GM21367 (cell line): ENCODE data around the gene RIN2.

Source experiments
- ATAC-seq: cut with Tn5 transposase; IDR thresholded peaks from one replicate; pipeline ENCODE4 v1.9.1; 2021; ENCODE audit not compliant: unreplicated experiment

RIN2 gene, protein sequence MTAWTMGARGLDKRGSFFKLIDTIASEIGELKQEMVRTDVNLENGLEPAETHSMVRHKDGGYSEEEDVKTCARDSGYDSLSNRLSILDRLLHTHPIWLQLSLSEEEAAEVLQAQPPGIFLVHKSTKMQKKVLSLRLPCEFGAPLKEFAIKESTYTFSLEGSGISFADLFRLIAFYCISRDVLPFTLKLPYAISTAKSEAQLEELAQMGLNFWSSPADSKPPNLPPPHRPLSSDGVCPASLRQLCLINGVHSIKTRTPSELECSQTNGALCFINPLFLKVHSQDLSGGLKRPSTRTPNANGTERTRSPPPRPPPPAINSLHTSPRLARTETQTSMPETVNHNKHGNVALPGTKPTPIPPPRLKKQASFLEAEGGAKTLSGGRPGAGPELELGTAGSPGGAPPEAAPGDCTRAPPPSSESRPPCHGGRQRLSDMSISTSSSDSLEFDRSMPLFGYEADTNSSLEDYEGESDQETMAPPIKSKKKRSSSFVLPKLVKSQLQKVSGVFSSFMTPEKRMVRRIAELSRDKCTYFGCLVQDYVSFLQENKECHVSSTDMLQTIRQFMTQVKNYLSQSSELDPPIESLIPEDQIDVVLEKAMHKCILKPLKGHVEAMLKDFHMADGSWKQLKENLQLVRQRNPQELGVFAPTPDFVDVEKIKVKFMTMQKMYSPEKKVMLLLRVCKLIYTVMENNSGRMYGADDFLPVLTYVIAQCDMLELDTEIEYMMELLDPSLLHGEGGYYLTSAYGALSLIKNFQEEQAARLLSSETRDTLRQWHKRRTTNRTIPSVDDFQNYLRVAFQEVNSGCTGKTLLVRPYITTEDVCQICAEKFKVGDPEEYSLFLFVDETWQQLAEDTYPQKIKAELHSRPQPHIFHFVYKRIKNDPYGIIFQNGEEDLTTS

DNA sequence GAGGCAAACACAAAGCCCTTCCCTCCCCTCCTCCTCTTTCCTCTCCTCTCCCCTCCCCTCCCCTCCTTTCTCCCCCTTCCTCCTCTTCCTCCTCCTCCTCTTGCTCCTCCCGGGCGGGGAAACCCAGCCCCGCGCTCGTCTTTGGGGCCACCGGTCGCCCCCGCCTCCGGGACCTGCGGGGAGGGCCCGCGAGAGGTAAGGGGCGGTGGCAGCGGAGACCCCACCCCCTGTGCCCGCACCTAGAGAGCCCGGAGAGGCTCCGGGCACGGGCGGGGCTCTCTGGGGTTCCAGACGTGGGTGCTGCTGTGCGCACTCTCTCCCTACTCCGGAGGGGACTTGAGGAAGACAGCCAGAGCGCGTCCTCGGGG lies at the start of gene RIN2:
RIN2 (plus strand) TSS at position 126 of the 368 bp plus-strand sequence. CDS start 131,344 bp downstream, outside the sequence.
- ATAC-seq: no peak

DNA sequence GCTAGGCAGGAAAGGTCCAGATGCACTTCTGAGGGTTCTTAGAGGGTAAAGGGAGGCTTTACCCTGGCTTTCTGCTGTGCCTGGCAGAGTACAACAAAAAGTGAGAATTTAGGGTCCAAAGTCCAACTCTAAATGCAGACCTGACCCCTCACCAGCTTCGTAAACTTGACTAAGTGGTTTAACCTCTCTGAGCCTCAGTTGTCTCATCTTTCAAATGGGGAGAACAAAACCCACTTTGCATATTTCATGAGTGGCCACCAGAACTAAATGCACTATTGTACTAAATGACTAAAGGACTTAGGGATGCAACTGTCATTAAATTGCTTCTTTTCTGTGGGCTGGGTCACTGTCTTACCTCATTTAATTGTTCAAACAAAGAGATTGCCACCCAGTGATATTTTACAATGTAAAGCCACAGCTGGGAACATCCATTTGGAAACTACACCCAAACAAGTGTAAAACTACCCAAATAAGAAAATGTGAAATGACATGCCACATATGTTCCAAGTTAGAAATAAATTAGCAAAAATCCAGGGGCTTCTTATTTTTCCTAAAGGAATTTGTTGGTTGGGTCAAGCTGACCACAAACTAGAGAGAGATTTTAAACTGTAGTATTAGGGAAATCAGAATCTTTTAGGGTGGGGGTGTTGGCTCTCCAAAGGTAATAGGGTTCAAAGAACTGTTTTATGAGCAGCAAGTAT lies 48.3 kb upstream of the RIN2 start:
- ATAC-seq: no peak

DNA sequence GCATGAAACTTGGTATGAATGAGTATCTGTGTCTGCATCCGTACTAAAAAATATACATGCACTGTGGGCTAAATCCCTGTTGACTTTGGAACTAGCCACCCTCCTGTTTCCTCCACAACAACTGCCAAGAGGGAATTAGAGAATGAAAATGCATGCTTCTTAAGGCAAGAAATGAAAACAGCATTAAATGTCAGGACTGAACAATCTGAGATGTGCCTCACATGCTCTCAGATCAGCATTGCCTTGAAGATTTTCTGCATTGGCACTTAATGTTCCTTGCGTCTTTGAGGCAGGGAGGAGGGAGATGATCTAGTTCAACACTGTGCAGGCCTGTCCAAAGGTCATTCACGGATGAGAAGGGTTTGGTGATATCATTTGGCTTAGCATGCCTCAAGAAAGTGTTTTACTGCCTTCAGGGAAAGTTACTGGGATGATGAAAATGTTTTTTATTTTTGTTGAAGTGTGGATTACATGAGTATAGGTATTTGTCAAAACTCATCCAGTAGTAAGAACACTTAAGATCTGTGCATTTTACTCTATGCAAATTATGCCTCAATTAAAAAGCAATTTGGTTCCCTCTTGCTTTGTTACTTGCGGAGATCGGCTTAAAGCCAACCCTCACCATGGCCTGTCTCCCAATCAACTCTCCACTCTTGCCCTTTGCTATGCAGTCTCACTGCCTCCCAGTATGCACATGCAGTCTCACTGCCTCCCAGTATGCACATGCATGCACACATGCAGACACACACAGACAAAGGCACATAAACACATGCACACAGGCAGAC lies 47.5 kb upstream of the RIN2 start:
- ATAC-seq: no peak

DNA sequence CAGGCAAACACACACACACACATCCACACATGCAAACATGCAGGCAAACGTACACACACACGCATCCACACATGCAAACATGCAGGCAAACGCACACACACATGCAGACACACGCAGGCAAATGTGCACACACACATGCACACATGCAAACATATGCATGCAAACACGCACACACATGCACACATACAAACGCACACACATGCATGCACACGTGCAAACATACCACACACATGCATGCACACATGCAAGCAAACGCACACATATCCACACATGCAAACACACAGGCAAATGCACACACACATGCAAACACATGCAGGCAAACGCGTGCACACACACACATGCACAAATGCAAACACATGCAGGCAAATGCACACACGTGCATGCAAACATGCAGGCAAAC lies 46.9 kb upstream of the RIN2 start:
- no peak for ATAC-seq

DNA sequence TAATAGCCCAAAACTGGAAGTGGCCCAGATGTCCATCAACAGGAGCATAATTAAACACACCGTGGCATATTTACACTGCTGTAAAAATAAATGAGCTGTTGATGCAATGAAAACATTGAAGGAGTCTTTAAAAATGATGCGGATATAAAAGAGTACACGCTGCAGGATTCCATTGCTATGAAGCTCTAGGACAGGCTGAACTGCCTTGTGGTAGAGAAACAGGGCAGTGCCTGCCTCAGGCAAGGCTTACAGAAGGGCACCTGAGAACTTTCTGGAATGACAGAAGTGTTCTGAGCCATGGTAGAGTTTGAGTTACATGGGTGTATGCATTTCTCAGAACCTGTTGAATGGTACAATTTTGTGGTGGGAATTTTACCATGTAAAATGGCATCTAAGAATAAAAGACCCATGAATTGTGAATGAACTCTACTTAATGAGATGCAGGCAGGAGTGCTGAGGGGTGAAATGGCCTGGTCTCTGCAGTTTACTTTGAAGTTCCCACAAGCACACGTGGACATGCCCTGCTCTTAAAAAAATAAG lies 45.3 kb upstream of the RIN2 start:
- ATAC-seq: no peak

DNA sequence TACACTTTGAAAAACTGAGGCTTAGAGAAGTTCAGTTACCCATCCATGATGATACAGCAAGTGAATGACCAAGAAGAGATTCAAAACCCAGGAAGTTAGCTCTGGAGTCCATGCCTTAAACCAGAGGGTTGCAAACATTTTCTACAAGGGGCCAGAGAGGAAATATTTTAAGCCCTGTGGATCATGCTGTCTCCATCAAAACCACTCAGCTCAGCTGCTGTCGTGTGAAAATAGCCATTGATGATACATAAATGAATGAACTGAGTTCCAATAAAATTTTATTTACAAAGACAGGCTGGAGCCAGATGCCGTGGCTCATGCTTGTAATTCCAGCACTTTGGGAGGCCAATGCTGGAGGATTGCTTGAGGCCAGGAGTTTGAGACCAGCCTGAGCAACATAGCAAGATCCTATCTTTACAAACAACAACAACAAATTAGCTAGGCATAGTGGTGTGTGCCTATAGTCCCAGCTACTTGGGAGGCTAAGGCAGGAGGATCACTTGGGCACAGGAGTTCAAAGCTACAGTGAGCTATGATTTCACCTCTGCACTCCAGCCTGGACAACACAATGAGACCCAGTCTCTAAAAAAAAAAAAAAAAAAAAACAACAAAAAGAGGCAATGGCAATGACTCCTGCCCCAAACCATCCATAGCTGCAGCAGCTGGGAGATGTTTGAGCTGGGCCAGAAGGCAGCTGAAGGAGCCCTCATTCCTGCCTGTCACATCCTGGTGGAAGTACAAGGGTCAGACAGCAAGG lies 44.1 kb upstream of the RIN2 start:
- ATAC-seq: no peak

DNA sequence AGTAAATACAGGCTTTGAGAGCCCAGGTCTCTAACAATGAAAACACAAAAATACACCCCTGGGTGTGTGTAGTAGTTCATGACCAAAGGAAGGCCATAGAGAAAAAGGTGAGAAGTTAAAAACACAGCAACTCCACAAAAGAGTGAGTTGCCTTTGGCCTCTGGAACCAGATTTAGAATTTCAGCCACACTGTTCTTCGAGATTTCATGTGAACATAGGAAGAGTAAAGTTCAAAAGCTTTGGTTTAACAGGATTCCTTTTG lies 43.5 kb upstream of the RIN2 start:
- ATAC-seq: no peak

DNA sequence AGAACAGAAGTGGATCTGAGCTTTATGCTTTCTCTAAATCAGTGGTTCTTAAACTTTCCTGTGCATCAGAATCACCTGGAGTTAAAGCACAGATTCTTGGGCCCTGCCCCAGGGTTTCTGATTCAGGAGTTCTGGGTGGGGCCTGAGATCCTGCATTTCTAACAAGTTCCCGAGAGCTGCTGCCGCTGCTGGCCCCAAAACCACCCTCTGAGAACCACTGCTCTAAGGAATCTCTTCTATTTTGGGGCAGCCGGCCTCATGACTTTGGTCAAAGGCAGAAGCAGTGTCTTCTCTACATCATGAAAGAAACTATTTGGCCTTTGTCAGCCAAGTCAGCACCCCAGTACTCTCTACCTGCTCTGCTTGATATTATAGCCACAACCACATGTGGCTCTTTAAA lies 42.1 kb upstream of the RIN2 start:
- ATAC-seq: no peak

DNA sequence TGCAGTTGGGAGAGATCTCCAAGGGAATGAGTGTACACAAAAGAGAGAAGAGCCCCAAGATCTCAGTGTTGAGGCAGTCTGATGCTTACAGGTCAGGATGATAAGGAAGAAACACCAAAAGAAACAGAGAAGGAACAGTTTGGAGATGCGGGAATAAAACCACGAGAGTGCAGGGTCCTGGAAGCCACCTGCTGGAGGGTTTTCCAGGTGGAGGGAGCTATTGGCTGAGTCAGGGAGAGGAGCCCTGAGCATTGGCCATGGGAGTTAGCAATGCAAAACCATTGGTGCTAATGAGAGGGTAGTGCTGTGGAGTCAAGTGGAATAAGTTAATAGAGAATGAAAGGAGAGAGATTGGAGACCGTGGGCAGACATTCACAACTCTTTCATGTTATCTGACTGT lies 39.2 kb upstream of the RIN2 start:
- no peak for ATAC-seq

DNA sequence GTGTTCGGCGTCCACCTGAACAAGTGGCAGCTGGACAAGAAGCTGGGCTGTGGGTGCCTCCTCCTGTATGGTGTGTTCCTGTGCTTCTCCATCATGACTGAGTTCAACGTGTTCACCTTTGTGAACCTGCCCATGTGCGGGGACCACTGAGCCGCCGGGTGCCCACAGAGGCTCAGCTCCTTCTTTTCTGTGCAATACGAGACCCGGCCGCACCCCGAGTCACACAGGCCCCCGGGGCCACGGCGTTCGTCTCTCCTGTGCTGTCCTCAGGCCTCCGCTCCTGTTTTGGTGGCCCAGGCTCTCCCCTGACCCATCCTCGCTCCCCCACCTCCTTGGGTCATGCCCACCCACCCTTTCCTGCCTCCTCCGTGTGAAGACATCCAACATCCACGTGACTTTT lies 37.1 kb upstream of the RIN2 start:
- no peak for ATAC-seq

DNA sequence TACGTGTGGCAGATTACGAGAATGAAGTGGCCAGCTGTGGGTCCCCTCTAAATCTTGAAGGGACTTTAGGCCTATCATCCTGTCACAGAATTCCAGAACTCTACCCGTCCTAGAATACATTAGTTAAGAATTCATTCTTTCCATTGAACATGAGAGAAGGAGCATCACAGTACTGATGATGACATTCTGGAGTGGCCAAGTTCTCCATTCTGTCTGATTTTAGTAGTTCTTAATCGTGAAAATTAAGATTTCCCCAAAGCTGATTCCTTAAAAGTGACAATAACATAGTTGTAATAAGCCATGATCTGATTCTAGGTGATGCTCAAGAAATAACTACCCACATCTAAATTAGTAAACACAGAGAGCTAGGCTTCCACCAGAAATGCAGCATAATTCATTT lies 35.0 kb upstream of the RIN2 start:
- ATAC-seq: no peak

DNA sequence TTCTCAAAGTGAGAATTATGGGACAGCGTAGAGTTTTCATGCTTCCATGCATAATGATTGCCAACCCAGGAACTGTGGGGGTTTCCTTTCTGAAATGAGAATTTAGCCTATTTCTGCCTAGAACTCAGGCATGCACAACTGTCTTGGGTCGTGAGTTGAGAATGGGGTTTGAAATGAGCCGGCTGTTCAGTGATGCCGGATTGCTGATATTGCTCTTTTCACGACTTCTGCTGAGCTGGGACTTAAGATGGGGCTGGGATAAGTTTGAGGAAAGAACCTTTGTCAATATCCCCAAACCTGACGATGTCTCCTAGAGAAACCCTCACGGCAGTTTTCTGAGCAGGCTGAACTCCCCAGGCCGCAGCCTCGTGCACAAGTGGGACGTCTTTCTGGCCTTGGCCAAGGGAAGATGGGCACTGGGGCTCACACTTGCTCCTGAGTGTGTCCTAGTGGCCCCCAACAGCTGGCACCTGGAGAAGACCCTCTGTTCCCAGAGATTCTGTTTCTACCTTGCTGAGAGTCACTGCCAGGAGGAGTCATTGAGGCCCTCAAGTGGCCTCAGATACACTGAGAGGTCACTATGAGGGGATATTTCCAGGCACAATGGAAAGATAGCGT lies 34.1 kb upstream of the RIN2 start:
- no peak for ATAC-seq

DNA sequence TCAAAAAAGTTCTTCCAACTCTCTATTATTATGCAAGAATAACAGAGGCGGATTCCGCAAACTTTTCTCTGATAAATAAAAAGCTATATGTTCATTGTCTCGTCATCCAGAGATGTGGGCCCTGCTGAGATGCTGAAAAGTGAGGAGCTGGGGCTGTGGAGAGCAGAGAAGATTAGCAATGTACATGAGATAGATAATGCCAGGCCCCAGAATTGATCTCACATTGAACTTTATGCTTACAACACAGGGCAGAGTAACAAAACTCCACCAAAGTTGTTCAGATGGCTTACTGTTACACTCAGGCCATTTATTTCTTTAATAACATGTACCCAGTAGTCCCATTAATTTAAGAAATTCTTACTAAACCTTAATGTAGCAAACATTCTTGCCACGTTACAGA lies 32.7 kb upstream of the RIN2 start:
- no peak for ATAC-seq

DNA sequence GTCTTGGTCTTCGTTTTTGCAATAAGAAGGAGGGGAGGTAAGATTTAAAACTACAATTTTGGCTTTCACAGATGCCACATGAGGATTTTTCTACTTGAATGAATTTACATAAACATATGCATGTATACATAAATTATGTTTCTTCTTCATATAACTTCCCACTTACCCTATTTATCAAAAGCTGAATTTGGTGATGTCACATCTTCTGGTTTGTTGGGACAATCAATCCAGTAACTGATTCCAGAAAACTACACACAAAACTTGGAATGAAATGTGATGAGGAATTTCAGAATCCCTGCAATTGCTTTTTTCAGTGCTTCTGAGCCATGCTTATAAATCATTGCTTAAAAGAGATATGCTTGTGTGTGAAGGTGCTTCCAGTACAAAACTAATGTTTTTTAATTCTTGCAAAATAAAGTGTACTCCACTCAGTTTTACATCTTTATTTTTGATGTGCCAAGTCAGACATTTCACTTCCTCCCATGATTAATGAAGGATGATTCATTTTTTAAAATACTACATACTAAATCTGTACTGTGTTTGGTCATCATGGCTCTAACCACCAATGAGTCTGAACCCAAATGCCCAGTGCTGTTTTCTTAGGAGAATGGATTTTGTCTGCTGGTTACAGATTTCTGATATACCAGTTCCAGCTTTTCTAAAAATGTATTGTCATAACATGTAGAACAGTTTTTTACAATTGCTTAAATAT lies 32.1 kb upstream of the RIN2 start:
- ATAC-seq: no peak

DNA sequence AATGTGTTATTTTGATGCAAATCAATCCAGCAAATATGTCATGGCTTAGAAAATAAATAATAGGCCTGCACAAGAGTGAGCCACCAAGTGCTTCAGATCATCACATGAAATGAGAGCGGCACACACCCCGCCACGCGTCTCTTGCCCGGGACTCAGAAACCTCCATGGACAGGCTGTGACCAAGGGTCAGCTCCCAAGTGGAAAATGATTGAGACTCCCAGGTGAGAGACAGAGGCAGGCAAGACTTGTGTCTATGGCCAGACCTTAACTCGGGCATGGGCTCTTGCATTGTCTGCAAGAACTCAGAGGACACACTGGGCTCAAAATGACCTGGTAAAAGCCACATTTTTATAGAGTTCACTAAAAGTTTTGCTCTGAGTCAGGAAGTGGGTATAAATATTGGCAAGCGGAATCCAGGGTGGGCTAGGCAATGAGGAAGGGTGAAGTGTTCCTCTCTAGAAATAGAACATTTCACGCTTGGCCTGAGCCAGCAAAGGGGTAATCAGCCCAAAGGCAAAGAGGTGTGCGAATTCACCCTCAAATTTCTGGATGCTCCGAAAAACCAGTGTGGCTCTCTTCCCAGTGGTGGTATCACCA lies 30.7 kb upstream of the RIN2 start:
- ATAC-seq: no peak

DNA sequence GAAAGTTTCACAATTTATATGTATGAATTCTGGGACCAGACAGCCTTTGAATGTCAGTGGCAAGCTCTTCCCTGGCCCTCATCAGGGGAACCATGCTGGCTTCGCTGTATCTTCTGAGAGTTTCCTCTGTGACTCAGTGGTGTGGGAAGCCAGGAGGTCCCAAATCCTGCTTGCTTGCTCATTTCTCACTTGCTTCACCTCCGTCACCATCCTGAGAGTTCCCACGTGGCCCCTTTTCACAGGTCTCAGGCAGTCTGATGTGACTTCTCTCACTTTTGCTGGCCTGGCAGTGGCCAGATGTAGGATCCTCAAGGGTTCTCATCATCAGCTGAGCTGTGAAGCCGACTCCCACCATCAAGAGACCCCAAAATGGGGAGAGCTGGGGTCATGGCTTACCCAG lies 28.4 kb upstream of the RIN2 start:
- no peak for ATAC-seq

DNA sequence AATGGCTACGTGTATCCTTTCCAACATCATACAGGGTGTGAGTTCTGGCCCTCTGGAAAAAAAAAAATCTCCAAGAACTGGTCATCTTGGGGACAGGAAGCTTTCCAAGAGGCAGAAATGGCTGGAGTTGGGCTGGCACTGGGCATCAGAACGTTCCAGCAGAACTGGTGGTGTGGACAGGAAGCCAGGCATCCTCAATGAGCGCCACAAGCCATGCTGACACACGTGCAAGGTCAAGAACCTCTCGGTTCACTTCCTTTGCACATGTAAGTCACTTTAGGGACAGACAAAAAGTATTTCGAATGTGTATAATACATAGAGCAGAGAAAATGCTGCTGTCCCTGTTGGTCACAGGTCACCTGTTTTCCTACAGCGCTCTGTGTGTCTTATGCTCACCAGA lies 27.4 kb upstream of the RIN2 start:
- ATAC-seq: no peak

DNA sequence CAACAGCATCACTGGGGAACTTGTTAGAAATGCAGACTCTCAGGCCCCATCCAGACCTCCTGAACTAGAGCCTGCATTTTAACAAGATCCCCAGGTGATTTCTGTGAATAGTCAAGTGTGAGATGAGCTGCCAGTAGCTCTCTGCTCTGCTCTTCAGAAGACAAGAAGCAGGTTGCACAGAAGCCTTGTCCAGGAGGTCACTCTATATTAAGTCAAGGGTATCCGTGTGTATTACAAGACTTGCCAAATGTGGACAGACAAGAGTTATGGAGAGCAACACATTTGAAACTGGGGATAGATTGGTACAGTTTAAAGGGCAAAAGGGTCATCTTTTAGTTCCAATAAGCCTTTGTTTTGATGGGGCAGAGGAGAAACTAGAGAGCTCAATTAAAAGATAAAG lies 23.2 kb upstream of the RIN2 start:
- ATAC-seq: no peak

DNA sequence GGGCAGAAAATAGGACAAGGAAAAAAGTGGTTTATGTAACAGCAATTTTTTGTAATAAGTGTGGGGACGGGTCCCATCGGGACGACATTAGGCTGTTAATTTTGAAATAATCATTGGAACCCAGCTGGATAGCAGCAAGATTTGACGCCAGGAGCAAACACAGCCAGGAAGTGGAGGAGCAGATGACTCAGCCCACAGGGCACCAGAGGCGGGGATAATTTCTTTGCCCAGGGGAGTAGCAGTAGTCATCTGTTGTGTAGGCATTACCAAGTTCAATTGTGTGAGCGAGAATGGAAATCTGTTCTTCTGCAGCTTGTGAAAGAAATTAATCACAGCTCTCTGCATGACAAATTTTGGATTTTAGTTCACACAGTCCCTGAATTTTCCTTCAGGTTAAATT lies 22.6 kb upstream of the RIN2 start:
- ATAC-seq: no peak
